ENCODE measurements around the gene SLC39A7. TPM values are rescaled to one million over a fixed set of nuclear protein-coding genes. Genes with fewer than 3 reads are reported as not detected.

The SLC39A7 gene
- total and polyA plus RNA-seq, 2 of the 4 experiments (the other 2 are of a cell fraction) = 135 to 208 TPM

DNA sequence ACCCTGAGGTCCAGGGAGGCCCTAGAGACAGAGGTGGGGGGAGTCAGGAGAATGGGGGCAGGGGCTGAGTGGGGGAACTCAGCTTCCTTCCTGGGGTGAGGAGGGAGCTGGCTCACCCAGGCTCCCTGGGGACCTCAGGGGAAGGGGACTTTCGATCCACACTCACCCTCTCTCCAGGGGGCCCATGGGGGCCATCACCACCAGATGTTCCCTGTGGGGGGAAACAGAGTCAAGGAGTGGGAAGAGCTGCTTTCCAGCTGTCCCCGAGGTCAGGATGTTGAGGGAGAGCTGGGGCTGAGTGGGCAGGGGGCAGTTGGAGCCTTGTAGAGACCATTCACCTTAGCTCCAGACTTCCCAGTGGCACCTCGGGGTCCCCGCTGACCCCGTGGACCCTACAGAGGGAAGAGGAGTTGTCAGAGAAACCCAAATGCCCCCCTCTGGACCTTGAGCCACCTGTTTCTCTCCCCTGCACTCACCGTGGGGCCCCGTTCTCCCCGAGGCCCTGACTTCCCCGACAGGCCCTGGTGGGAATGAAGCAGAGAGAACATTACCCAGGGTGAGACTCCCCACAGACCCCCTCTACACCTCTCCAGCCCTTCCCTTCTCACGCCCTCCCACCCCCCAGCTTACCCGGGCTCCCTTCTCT lies 27.0 kb upstream of the SLC39A7 start:
- no peak overlapping the region for H3K27ac ChIP-seq (ENCODE audit: insufficient read depth, low read length)
- no peak overlapping the region for H3K4me2 ChIP-seq (ENCODE audit: low read depth, low read length)
- H3K18ac ChIP-seq (ENCODE audit: low read depth, low read length) = no peak overlapping the region
- no peak overlapping the region for H2BK15ac ChIP-seq (ENCODE audit: low read depth, low read length)
- dilution Hi-C loops (cut with HindIII; ENCODE audit: low sequenced_read_pairs, unreplicated experiment) = no loop called here
- no peaks in the 10 kb centered on the region for H3K4me1 ChIP-seq (ENCODE audit: control insufficient read depth, insufficient read depth, low read length)
- H3K9me3 ChIP-seq (ENCODE audit: control insufficient read depth, insufficient read depth, low read length) = no peaks in the 10 kb centered on the region
- BruUV-seq (replicated peaks) = no TSS peak
- no peak overlapping the region for H3K23ac ChIP-seq (ENCODE audit: low read depth, low read length)
- no peak overlapping the region for H2BK5ac ChIP-seq (ENCODE audit: low read depth, low read length, poor library complexity, severe bottlenecking)
- no peak overlapping the region for H3K4ac ChIP-seq (ENCODE audit: low read depth, low read length)
- TF ChIP-seq FOS (IDR thresholded peaks at IDR 0.05; ENCODE audit: low read depth, low read length) = no peak
- TF ChIP-seq MAZ (IDR thresholded peaks at IDR 0.05; ENCODE audit: borderline replicate concordance, low read depth, low read length) = no peak
- TF ChIP-seq RAD21 (IDR thresholded peaks at IDR 0.05; ENCODE audit: low read length) = no peak
- no peak for TF ChIP-seq SMC3 (IDR thresholded peaks at IDR 0.05; ENCODE audit: low read depth, low read length)
- no peaks in the 10 kb centered on the region for H3K9me1 ChIP-seq (ENCODE audit: insufficient read depth, low read length)
- H2AK5ac ChIP-seq (ENCODE audit: low read depth, low read length) = no peak overlapping the region
- peaks cover 13% of the 10 kb centered on the region; the same call in 1 of the 2 replicates for H3K27me3 ChIP-seq (ENCODE audit: control insufficient read depth, insufficient read depth, low read length)
- in situ Hi-C loops (cut with MboI; ENCODE audit: low sequenced_read_pairs) = no loop called here
- H4K20me1 ChIP-seq (ENCODE audit: insufficient read depth, low read length) = no peaks in the 10 kb centered on the region
- WGBS, 2 experiments (ENCODE audit: extremely low coverage in 2 of 2, insufficient read length in 1 of 2) = no CpG with 5 or more reads among the region's 11 CpGs
- POLR2A ChIA-PET (ENCODE audit: unreplicated experiment) = no interaction called here
- H3K36me3 ChIP-seq (ENCODE audit: control insufficient read depth, insufficient read depth, low read length) = no peaks in the 10 kb centered on the region
- no peak overlapping the region for H2AFZ ChIP-seq (replicated peaks; ENCODE audit: low read length, poor library complexity)
- H2AK9ac ChIP-seq (replicated peaks; ENCODE audit: low read depth, low read length, poor library complexity) = no peak overlapping the region
- no peak overlapping the region for H3K4me3 ChIP-seq (ENCODE audit: insufficient read depth, low read depth, low read length)
- H3K79me1 ChIP-seq (ENCODE audit: low read depth in 1 of 2, low read length in 2 of 2) = no peaks in the 10 kb centered on the region
- intact Hi-C loops (cut with micrococcal nuclease) = no loop called here
- CTCF ChIA-PET = interaction anchor here (0.6 kb wide), 1 partner anchor 211 kb away, joined by 3 read pairs; no protein-coding TSS in a partner anchor
- no peak overlapping the region for H4K91ac ChIP-seq (ENCODE audit: insufficient read depth, low read depth, low read length)
- no peak overlapping the region for H3K56ac ChIP-seq (ENCODE audit: extremely low read depth, insufficient read depth, low read length)
- no peak overlapping the region for H2BK120ac ChIP-seq (ENCODE audit: low read depth, low read length)
- no peak overlapping the region for H4K5ac ChIP-seq (ENCODE audit: low read depth, low read length)
- no peak overlapping the region for H4K8ac ChIP-seq (ENCODE audit: low read depth in 2 of 2, low read length in 2 of 2)
- ATAC-seq (ENCODE audit: low read depth) (no peak), DNase-seq (no peak)
- H2BK20ac ChIP-seq (ENCODE audit: low read depth, low read length) = no peak overlapping the region
- no peak overlapping the region for H3K14ac ChIP-seq (replicated peaks; ENCODE audit: low read depth, low read length)
- no peak overlapping the region for H3K9ac ChIP-seq (ENCODE audit: low read depth, low read length)

Measured in IMR-90 (cell line).